Astrocyte (in vitro differentiated cells and primary cell): ENCODE measurements around the gene ALAD. TPM values are rescaled to one million over a fixed set of nuclear protein-coding genes. Genes with fewer than 3 reads are reported as not detected.
"Not testable (repeated sequence)": the region's sequence is repeated elsewhere in the genome, so short reads cannot be mapped to it uniquely, and the experiment has no call there.

ENCODE experiments used
- DNase-seq: peaks from one replicate; pipeline ENCODE4 v3.0.0-alpha.2; 2010; ENCODE audit warnings: low read depth
- FAIRE-seq: peaks from 2 replicates; lab custom pipeline; 2011; peaks lifted over from hg19 to GRCh38; lab: Jason Lieb, UNC
- H2AFZ ChIP-seq: 2 replicates; pipeline ENCODE4 v1.6.0; 2012; ENCODE audit warnings: low read depth, low read length, inconsistent platforms
- H3K27ac ChIP-seq: 2 replicates; pipeline ENCODE4 v1.5.1; 2011; ENCODE audit warnings: low read depth, low read length, inconsistent platforms
- H3K27me3 ChIP-seq: 2 replicates; pipeline ENCODE4 v1.6.0; 2011; ENCODE audit warnings: low read length, inconsistent platforms; ENCODE audit not compliant: insufficient read depth
- H3K36me3 ChIP-seq: 2 replicates; pipeline ENCODE4 v1.5.1; 2011; ENCODE audit warnings: low read length, inconsistent platforms; ENCODE audit not compliant: insufficient read depth
- H3K4me1 ChIP-seq: 2 replicates; pipeline ENCODE4 v1.5.1; 2011; ENCODE audit warnings: low read length, inconsistent platforms; ENCODE audit not compliant: insufficient read depth
- H3K4me2 ChIP-seq: 2 replicates; pipeline ENCODE4 v1.6.0; 2012; ENCODE audit warnings: low read length, inconsistent platforms
- H3K4me3 ChIP-seq: 2 replicates; pipeline ENCODE4 v1.5.1; 2011; ENCODE audit warnings: low read depth, mild to moderate bottlenecking, low read length, inconsistent platforms; ENCODE audit not compliant: insufficient read depth
- H3K79me2 ChIP-seq: 2 replicates; pipeline ENCODE4 v1.6.0; 2012; ENCODE audit warnings: mild to moderate bottlenecking, low read length, inconsistent platforms; ENCODE audit not compliant: insufficient read depth
- H3K9ac ChIP-seq: 2 replicates; pipeline ENCODE4 v1.6.0; 2012; ENCODE audit warnings: mild to moderate bottlenecking, low read length, inconsistent platforms
- H3K9me3 ChIP-seq: 2 replicates; pipeline ENCODE4 v1.5.1; 2012; ENCODE audit warnings: low read depth, mild to moderate bottlenecking, low read length, inconsistent platforms; ENCODE audit not compliant: insufficient read depth
- H4K20me1 ChIP-seq: 2 replicates; pipeline ENCODE4 v1.6.0; 2012; ENCODE audit warnings: low read length, inconsistent platforms; ENCODE audit not compliant: insufficient read depth
- H3K27ac Mint-ChIP-seq: one replicate; pipeline ENCODE4 v1.8.0; 2021; ENCODE audit warnings: mild to moderate bottlenecking, mixed read lengths; ENCODE audit not compliant: unreplicated experiment
- H3K27me3 Mint-ChIP-seq: one replicate; pipeline ENCODE4 v1.8.0; 2021; ENCODE audit warnings: low read depth, mixed read lengths; ENCODE audit not compliant: unreplicated experiment
- H3K36me3 Mint-ChIP-seq: one replicate; pipeline ENCODE4 v1.8.0; 2021; ENCODE audit warnings: low read depth, mixed read lengths; ENCODE audit not compliant: unreplicated experiment
- H3K4me1 Mint-ChIP-seq: one replicate; pipeline ENCODE4 v1.8.0; 2021; ENCODE audit warnings: low read depth, mixed read lengths; ENCODE audit not compliant: unreplicated experiment
- H3K4me3 Mint-ChIP-seq: one replicate; pipeline ENCODE4 v1.8.0; 2021; ENCODE audit warnings: mild to moderate bottlenecking, moderate library complexity, mixed read lengths; ENCODE audit not compliant: unreplicated experiment
- H3K9me3 Mint-ChIP-seq: one replicate; pipeline ENCODE4 v1.8.0; 2021; ENCODE audit warnings: mild to moderate bottlenecking, mixed read lengths; ENCODE audit not compliant: unreplicated experiment
- EZH2 ChIP-seq: IDR thresholded peaks from 2 replicates; pipeline ENCODE4 v1.6.1; 2012; ENCODE audit warnings: mild to moderate bottlenecking, low read length, inconsistent platforms; ENCODE audit not compliant: insufficient read depth
- total RNA-seq: library from RNA; stranded (reverse); gene quantifications from 2 replicates; pipeline ENCODE4 v1.2.1, GENCODE V29; 2021
- TF ChIP-seq, protein P1 (sequence below): IDR thresholded peaks from 2 replicates; pipeline ENCODE4 v1.5.1; 2011; ENCODE audit warnings: low read depth, mild to moderate bottlenecking, inconsistent platforms, low read length, moderate library complexity; ENCODE audit not compliant: insufficient read depth

ALAD gene
- total RNA-seq, 1 donor from 2014 or later: 20.7 TPM

DNA sequence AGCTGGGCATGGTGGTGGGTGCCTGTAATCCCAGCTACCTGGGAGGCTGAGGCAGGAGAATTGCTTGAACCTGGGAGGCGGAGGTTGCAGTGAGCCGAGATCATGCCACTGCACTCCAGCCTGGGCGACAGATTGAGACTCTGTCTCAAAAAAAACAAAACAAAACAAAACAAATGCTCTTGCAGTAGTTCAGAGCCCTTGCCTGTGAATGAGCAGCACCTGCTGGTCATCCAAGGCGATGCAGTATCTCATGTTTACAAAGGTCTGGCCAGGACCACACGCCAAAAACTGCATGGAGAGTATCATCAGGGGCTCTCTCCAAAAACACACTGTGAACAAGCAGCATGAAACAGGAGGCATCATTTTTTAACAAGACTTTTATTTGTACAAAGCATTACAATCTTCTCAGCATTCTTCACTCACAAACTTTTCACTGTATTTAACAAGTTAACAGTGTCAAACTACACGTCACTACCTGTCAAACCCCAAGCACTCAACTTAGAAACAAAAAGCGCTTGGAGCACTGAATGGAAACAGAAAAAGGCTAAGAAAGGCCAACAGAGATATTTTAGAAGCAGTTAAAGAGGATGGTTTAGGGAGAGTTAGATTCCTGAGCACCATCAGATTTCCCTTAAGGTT lies 5.9 kb upstream of the ALAD start:
- peak overlapping the region; percentile 48 for H3K27ac Mint-ChIP-seq
- not testable (repeated sequence) for H3K27me3 ChIP-seq

DNA sequence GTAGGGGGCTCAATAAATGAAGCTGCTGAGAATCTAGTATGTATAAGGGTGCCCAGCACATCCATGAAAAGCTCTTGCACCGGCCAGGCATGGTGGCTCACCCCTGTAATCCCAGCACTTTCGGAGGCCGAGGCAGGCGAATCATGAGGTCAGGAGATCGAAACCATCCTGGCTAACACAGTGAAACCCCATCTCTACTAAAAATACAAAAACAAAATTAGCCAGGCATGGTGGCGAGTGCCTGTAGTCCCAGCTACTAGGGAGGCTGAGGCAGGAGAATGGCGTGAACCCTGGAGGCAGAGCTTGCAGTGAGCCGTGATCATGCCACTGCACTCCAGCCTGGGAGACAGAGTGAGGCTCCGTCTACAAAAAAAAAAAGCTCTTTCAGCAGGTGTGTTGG lies 5.3 kb upstream of the ALAD start:
- not testable (repeated sequence) for H3K27ac Mint-ChIP-seq, FAIRE-seq, H3K4me2 ChIP-seq

More for the DNA sequence above, 5.9 kb upstream of the ALAD start:
- H3K4me1 ChIP-seq, H3K4me1 Mint-ChIP-seq, H3K9me3 ChIP-seq, H2AFZ ChIP-seq, H3K9ac ChIP-seq, H3K4me2 ChIP-seq, FAIRE-seq, H3K36me3 Mint-ChIP-seq, H3K27ac ChIP-seq, H4K20me1 ChIP-seq, H3K4me3 ChIP-seq, H3K4me3 Mint-ChIP-seq, H3K9me3 Mint-ChIP-seq, H3K36me3 ChIP-seq, H3K27me3 Mint-ChIP-seq: not testable (repeated sequence)
- peaks cover 28% of the 10 kb centered on the region for H3K79me2 ChIP-seq
- TF ChIP-seq, protein P1, sequence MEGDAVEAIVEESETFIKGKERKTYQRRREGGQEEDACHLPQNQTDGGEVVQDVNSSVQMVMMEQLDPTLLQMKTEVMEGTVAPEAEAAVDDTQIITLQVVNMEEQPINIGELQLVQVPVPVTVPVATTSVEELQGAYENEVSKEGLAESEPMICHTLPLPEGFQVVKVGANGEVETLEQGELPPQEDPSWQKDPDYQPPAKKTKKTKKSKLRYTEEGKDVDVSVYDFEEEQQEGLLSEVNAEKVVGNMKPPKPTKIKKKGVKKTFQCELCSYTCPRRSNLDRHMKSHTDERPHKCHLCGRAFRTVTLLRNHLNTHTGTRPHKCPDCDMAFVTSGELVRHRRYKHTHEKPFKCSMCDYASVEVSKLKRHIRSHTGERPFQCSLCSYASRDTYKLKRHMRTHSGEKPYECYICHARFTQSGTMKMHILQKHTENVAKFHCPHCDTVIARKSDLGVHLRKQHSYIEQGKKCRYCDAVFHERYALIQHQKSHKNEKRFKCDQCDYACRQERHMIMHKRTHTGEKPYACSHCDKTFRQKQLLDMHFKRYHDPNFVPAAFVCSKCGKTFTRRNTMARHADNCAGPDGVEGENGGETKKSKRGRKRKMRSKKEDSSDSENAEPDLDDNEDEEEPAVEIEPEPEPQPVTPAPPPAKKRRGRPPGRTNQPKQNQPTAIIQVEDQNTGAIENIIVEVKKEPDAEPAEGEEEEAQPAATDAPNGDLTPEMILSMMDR: peak; percentile 85
- DNase-seq: peak; percentile 46

DNA sequence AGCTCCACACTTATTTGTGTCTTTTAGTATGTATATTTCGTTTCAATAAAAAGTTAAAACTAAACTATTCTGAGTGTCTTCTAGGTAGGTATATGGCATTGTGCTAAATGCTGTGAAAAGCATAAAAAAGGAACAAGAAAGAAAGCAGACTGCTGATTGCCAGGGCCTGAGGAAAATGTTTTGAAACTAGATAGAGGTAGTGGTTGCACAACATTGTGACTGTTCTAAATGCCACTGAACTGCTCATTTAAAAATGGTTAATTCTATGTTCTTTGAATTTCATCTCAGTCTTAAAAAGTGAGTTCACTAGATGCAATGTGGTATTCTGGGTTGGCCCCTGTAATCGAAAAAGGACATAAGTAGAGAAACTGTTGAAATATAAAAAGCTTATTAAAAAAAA lies 2.6 kb upstream of the ALAD start:
- Histone ChIP-seq H4K20me1 (peaks cover 17% of the 10 kb centered on the region), H3K4me2 (no peak overlapping the region), H3K9me3 (no peaks in the 10 kb centered on the region), H3K27me3 (no peaks in the 10 kb centered on the region), H3K9ac (no peak overlapping the region), H3K4me1 (peaks cover 15% of the 10 kb centered on the region), H3K27ac (no peak overlapping the region), H3K4me3 (no peak overlapping the region), H3K79me2 (peaks cover 23% of the 10 kb centered on the region), H3K36me3 (peaks cover 9% of the 10 kb centered on the region), H2AFZ (no peak overlapping the region)
- H3K9me3 Mint-ChIP-seq: no peaks in the 10 kb centered on the region
- no peak overlapping the region for H3K4me3 Mint-ChIP-seq
- DNase-seq: no peak
- TF ChIP-seq EZH2: no peak
- TF ChIP-seq, protein P1: no peak
- H3K36me3 Mint-ChIP-seq: no peaks in the 10 kb centered on the region
- no peaks in the 10 kb centered on the region for H3K27me3 Mint-ChIP-seq
- no peak overlapping the region for H3K27ac Mint-ChIP-seq
- peaks cover 14% of the 10 kb centered on the region for H3K4me1 Mint-ChIP-seq
- no peak for FAIRE-seq

More for the DNA sequence above, 5.3 kb upstream of the ALAD start:
- H3K36me3 Mint-ChIP-seq, H3K4me1 Mint-ChIP-seq, H3K27ac ChIP-seq, H3K27me3 ChIP-seq, H3K4me1 ChIP-seq, H3K9ac ChIP-seq, H3K9me3 ChIP-seq, DNase-seq, H2AFZ ChIP-seq, H3K27me3 Mint-ChIP-seq, H3K36me3 ChIP-seq, H3K9me3 Mint-ChIP-seq, H4K20me1 ChIP-seq, H3K4me3 Mint-ChIP-seq, H3K4me3 ChIP-seq: not testable (repeated sequence)
- peaks cover 28% of the 10 kb centered on the region for H3K79me2 ChIP-seq
